Measurements from ENCODE around the gene ORM1.

ORM1 gene

DNA sequence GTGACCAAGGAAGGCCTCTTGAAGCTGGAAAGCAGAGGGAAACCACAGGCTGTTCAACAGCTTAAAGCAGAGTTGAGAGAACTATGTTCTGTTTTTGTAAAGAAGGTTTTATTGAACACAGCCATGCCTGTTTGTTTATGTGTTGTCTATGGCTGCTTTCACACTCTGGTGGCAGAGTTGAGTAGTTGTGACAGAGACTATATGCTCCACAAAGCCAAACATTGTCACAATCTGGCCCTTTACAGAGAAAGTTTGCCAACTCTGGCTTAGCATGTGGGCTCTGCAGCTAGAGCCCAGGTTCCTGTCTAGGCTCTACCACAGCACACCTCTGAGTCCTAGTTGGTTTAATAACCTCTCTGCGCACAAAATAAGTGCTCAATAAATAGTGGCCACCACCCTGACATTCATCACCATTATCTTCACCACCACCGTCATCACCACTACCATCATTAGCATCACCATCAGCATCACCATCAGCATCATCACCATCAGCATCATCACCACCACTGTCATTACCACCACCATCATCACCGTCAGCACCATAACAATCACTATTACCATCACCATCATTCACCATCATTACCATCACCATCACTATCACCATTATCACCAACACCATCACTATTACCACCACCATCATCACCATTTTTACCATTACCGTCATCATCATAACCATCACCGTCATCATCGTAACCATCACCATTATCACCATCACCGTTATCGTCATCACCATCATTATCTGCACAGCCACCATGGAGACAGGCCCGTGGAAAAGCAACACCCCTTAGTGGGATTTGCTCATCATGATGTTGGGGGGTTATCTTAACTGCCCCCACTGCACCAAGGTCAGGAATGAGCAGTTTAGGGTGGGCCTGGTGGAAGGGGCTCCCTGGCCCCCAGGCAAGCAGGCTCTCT lies 46.6 kb downstream of the ORM1 start:
- Histone ChIP-seq H3K9me2 (replicated peaks; ENCODE audit: low read depth, low read length) (no peaks in the 10 kb centered on the region), H4K20me1 (ENCODE audit: insufficient read depth, low read length, poor library complexity, severe bottlenecking) (no peaks in the 10 kb centered on the region), H3K4me1 (ENCODE audit: insufficient read depth, low read length, poor library complexity, severe bottlenecking) (peaks cover 51% of the 10 kb centered on the region), H3K9ac (ENCODE audit: low read depth, low read length, poor library complexity, severe bottlenecking) (peak overlapping the region; percentile 82), H3K36me3 (ENCODE audit: insufficient read depth, low read length) (peaks cover 65% of the 10 kb centered on the region; the same call in 1 of the 2 replicates), H3F3A (ENCODE audit: low read depth) (peaks cover 13% of the 10 kb centered on the region; the same call in 1 of the 2 replicates), H3K9me3 (ENCODE audit: insufficient read depth, low read depth, low read length) (no peaks in the 10 kb centered on the region), H3K27me3 (ENCODE audit: insufficient read depth, low read length, poor library complexity, severe bottlenecking) (no peaks in the 10 kb centered on the region), H2AFZ (ENCODE audit: low read length) (no peak overlapping the region), H3K79me2 (ENCODE audit: insufficient read depth, low read length) (peaks cover 41% of the 10 kb centered on the region), H3K4me3 (ENCODE audit: low read length, poor library complexity, severe bottlenecking) (no peak overlapping the region), H3K4me2 (ENCODE audit: low read depth, low read length, poor library complexity, severe bottlenecking) (no peak overlapping the region)
- TF ChIP-seq, protein P1, sequence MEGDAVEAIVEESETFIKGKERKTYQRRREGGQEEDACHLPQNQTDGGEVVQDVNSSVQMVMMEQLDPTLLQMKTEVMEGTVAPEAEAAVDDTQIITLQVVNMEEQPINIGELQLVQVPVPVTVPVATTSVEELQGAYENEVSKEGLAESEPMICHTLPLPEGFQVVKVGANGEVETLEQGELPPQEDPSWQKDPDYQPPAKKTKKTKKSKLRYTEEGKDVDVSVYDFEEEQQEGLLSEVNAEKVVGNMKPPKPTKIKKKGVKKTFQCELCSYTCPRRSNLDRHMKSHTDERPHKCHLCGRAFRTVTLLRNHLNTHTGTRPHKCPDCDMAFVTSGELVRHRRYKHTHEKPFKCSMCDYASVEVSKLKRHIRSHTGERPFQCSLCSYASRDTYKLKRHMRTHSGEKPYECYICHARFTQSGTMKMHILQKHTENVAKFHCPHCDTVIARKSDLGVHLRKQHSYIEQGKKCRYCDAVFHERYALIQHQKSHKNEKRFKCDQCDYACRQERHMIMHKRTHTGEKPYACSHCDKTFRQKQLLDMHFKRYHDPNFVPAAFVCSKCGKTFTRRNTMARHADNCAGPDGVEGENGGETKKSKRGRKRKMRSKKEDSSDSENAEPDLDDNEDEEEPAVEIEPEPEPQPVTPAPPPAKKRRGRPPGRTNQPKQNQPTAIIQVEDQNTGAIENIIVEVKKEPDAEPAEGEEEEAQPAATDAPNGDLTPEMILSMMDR (conservative IDR thresholded peaks at IDR 0.05; ENCODE audit: low read length), result no peak
- no peak for TF ChIP-seq EZH2phosphoT487 (IDR thresholded peaks at IDR 0.05; ENCODE audit: borderline replicate concordance)

DNA sequence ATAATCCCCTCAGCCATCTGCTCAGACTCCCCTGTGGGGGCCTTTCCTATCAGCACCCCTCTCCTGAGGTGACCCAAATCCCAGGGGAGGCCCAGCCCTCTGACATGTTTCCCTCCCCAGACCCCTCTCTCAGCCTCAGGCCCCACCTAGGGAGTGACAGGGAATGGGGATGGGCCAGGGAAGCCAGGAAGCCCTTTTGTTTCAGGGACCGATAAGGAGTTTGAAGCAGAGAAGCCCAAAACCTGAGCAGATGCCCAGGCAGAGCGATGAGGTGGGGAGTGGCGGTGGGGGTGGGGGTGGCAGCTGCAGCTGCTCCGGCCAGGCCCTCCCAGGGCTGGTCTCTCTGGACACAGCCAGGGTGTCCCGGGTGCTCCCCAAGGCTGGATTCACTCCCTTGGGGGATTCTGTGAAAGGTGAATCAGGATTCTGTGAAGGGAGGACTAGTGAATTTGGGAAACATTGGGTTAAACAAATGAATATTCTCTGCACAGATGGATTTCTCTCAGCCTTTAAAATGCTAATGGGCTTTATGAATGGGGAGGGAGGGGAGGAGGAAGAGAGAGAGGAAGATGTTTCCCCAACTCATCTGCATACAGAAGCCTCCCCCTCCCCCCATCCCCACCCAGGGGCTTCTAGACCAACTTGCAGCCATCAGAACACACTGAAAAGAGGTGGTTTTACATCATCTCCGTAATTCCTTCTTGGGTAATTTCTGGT lies 47.5 kb downstream of the ORM1 start:
- no peak for TF ChIP-seq EZH2phosphoT487 (IDR thresholded peaks at IDR 0.05; ENCODE audit: borderline replicate concordance)
- TF ChIP-seq, protein P1 (conservative IDR thresholded peaks at IDR 0.05; ENCODE audit: low read length), result no peak
- Histone ChIP-seq H3K9ac (ENCODE audit: low read depth, low read length, poor library complexity, severe bottlenecking) (peak overlapping the region; percentile 82), H3K36me3 (ENCODE audit: insufficient read depth, low read length) (peaks cover 65% of the 10 kb centered on the region; the same call in 1 of the 2 replicates), H4K20me1 (ENCODE audit: insufficient read depth, low read length, poor library complexity, severe bottlenecking) (no peaks in the 10 kb centered on the region), H3K79me2 (ENCODE audit: insufficient read depth, low read length) (peaks cover 50% of the 10 kb centered on the region), H3K4me1 (ENCODE audit: insufficient read depth, low read length, poor library complexity, severe bottlenecking) (peaks cover 60% of the 10 kb centered on the region), H3K4me2 (ENCODE audit: low read depth, low read length, poor library complexity, severe bottlenecking) (peak overlapping the region; percentile 95), H3K9me2 (replicated peaks; ENCODE audit: low read depth, low read length) (no peaks in the 10 kb centered on the region), H3F3A (ENCODE audit: low read depth) (peaks cover 13% of the 10 kb centered on the region; the same call in 1 of the 2 replicates), H2AFZ (ENCODE audit: low read length) (no peak overlapping the region), H3K27me3 (ENCODE audit: insufficient read depth, low read length, poor library complexity, severe bottlenecking) (no peaks in the 10 kb centered on the region), H3K9me3 (ENCODE audit: insufficient read depth, low read depth, low read length) (no peaks in the 10 kb centered on the region), H3K4me3 (ENCODE audit: low read length, poor library complexity, severe bottlenecking) (peak overlapping the region; percentile 73)

DNA sequence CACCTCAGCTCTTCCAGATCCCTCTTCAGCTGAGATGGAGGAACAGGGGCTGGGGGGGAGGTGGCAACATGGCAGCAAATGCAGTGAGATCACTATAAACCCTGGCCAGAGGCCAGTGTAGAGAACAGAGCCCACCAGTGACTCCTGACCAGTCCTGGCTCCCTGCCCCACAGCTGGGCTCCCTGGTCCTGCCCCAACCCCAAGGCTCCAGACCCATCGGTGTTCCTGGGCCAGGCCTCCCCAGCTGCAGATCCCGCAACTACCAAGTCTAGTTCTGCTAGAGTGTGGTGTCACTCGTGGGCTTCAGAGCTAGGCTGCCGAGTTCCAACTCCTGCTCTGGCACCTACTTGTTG lies 48.0 kb downstream of the ORM1 start:
- H3K36me3 ChIP-seq (ENCODE audit: insufficient read depth, low read length), result peaks cover 61% of the 10 kb centered on the region; the same call in 1 of the 2 replicates
- peaks cover 54% of the 10 kb centered on the region for H3K79me2 ChIP-seq (ENCODE audit: insufficient read depth, low read length)
- peaks cover 64% of the 10 kb centered on the region for H3K4me1 ChIP-seq (ENCODE audit: insufficient read depth, low read length, poor library complexity, severe bottlenecking)
- peak overlapping the region; percentile 73 for H3K4me3 ChIP-seq (ENCODE audit: low read length, poor library complexity, severe bottlenecking)
- TF ChIP-seq, protein P1 (conservative IDR thresholded peaks at IDR 0.05; ENCODE audit: low read length), result no peak
- TF ChIP-seq EZH2phosphoT487 (IDR thresholded peaks at IDR 0.05; ENCODE audit: borderline replicate concordance), result no peak
- peak overlapping the region; percentile 82 for H3K9ac ChIP-seq (ENCODE audit: low read depth, low read length, poor library complexity, severe bottlenecking)
- H4K20me1 ChIP-seq (ENCODE audit: insufficient read depth, low read length, poor library complexity, severe bottlenecking), result no peaks in the 10 kb centered on the region
- no peak overlapping the region for H2AFZ ChIP-seq (ENCODE audit: low read length)
- no peaks in the 10 kb centered on the region for H3K9me2 ChIP-seq (replicated peaks; ENCODE audit: low read depth, low read length)
- H3K9me3 ChIP-seq (ENCODE audit: insufficient read depth, low read depth, low read length), result no peaks in the 10 kb centered on the region
- H3K4me2 ChIP-seq (ENCODE audit: low read depth, low read length, poor library complexity, severe bottlenecking), result peak overlapping the region; percentile 95
- H3F3A ChIP-seq (ENCODE audit: low read depth), result peaks cover 13% of the 10 kb centered on the region; the same call in 1 of the 2 replicates
- H3K27me3 ChIP-seq (ENCODE audit: insufficient read depth, low read length, poor library complexity, severe bottlenecking), result no peaks in the 10 kb centered on the region
